Activated naive CD4-positive, alpha-beta T cell treated with anti-CD3 and anti-CD28 coated beads, Interleukin-2, amount 50 U/mL, for 16 hours (primary cell): ENCODE data around the gene MT1G.
"Not testable (repeated sequence)": the region's sequence is repeated elsewhere in the genome, so short reads cannot be mapped to it uniquely, and the experiment has no call there.

Experiments used
- DNase-seq: peaks from one replicate; pipeline ENCODE4 v3.0.0-alpha.2; 2020

The MT1G gene

GRCh38 chr16:56634715-56635440 is 33.0 kb downstream of the MT1G start:
- no peak for DNase-seq

GRCh38 chr16:56633535-56633934 is 34.3 kb downstream of the MT1G start:
- no peak for DNase-seq

- no peak for DNase-seq
Measured at GRCh38 chr16:56632848-56633365, 35.0 kb downstream of the MT1G start.

GRCh38 chr16:56632156-56632847 is 35.6 kb downstream of the MT1G start, which contains the start of gene MT1M:
TSS of gene MT1M (plus strand) at chr16:56632659. CDS start at chr16:56632732, 73 bp downstream.
- DNase-seq, result no peak

- no peak for DNase-seq
Measured at GRCh38 chr16:56631832-56632155, 36.1 kb downstream of the MT1G start.

GRCh38 chr16:56631197-56631596 is 36.7 kb downstream of the MT1G start:
- no peak for DNase-seq

GRCh38 chr16:56630134-56630533 is 37.7 kb downstream of the MT1G start:
- DNase-seq, result no peak

GRCh38 chr16:56629531-56629930 is 38.3 kb downstream of the MT1G start:
- DNase-seq, result no peak

GRCh38 chr16:56628486-56629350 is 39.1 kb downstream of the MT1G start:
- no peak for DNase-seq

- no peak for DNase-seq
Measured at GRCh38 chr16:56626685-56627084, 41.2 kb downstream of the MT1G start.

GRCh38 chr16:56625943-56626654 is 41.8 kb downstream of the MT1G start:
- DNase-seq, result no peak

- DNase-seq, result peak; percentile 75
Measured at GRCh38 chr16:56625140-56625942, 42.5 kb downstream of the MT1G start, which contains the start of gene MT1E. TSS of gene MT1E (plus strand) at chr16:56625781. CDS start at chr16:56625852, 71 bp downstream.

- no peak for DNase-seq
Measured at GRCh38 chr16:56623637-56624036, 44.2 kb downstream of the MT1G start.

GRCh38 chr16:56623184-56623583 is 44.7 kb downstream of the MT1G start:
- not testable (repeated sequence) for DNase-seq

GRCh38 chr16:56621665-56622445 is 46.0 kb downstream of the MT1G start:
- not testable (repeated sequence) for DNase-seq

GRCh38 chr16:56620339-56620897 is 47.4 kb downstream of the MT1G start:
- DNase-seq, result no peak

GRCh38 chr16:56618138-56618537 is 49.7 kb downstream of the MT1G start:
- DNase-seq, result no peak

GRCh38 chr16:56617212-56618085 is 50.4 kb downstream of the MT1G start:
- peak; percentile 47 for DNase-seq
